HL-60/S4 treated with retinoic acid at 250 ng/mL for 4 days and 3 days (cell line): ENCODE results near the gene TARS3.
"Not testable (repeated sequence)": the region's sequence is repeated elsewhere in the genome, so short reads cannot be mapped to it uniquely, and the experiment has no call there.

Experiments used
- in situ Hi-C: fragments of 300-500 bp; cut with MboI; formaldehyde crosslinking; loops from 2 replicates; pipeline ENCODE4 v1.7.0; 2022; ENCODE audit warnings: low sequenced_read_pairs

TARS3 gene

DNA sequence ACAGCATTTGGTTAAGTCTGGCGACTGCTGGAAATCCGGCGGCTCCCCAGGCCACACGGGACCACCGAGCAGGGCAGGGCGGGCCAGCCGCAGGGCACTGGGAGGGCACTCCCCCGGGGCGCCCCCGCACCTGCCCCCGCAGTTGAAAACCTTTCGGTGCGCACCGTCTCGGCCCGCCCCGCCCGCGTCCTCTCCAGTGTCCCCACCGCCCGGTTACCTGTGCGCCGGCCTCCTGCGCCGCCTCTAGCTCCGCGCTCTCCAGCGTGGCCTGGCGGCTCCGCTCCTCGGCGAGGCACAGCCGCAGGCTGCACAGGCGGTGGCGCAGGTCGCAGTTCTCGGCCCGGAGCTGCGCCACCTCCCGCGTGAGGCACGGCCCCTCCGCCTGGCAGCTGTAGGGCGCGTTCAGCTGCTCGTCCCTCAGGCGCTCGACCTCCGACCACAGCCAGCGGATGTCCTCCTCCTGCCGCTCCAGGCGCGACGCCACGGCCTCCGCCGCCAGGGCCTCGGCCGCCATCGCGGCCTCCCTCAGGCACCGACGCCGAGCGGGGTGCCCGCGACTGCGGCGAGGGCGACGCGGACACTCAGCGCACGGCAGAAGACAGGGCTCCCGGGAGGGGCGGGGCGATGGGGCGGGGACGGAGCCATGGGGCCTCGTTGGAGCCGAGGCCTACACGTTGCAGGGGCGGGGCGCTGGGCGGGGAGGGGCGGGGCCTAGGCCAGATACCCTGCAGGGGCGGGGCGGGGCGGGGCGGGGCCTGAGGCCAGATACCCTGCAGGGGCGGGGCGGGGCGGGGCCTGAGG is at the start of gene TARS3:
TSS of gene TARS3 (minus strand) at position 600 of the 801 bp plus-strand sequence. CDS start at position 514, 86 bp downstream.
- in situ Hi-C loops = no loop called here

DNA sequence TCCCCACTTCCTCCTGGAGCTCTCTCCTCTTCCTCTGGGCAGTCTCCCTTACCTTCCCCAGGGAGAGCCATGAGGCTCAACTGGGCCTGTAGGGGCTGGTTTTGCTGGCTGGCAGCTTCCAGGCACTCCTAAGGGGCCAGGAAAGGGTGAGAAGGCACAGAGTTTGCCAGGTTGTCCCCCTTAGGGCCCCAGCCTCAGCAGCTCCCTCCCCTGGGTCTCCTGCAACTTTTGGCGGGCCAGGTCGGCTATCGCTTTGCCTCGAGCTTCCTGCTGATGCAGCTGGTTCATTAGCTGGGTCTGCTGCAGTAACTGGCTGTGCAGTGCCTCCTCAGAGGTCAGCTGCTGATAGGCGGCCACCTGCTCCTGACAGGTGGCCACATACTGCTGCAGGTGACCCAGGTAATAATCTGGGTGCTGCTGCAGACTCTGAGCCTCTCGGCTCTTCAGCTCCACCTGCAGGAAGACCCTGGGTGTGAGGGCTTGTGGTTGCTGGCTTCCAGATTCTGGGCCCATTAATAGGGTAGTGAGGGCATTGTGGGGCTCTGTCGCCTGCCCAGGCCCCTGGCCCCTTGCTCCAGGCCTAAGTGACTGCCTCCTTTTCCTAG is 49.3 kb upstream of the TARS3 start:
- in situ Hi-C loops = no loop called here

DNA sequence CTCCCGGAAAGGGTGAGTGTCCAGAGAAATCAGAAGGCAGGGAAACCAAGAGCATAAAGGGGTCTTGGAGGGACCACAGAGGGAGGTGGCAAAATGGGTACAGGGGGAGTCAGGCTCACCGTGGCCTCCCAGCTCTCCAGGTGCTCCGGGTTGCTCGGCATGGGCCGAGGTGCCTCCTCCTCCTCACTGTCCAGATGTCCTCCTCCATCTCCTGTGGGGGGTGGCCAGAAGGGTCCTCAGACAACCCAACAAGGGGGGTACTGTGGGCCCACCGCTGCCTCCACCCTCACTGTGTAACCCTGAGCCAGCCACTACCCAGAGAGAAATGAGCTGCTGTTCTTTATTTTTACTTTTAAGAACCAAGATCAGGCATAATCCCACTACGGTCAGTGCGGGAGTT is 48.6 kb upstream of the TARS3 start:
- in situ Hi-C loops = no loop called here

DNA sequence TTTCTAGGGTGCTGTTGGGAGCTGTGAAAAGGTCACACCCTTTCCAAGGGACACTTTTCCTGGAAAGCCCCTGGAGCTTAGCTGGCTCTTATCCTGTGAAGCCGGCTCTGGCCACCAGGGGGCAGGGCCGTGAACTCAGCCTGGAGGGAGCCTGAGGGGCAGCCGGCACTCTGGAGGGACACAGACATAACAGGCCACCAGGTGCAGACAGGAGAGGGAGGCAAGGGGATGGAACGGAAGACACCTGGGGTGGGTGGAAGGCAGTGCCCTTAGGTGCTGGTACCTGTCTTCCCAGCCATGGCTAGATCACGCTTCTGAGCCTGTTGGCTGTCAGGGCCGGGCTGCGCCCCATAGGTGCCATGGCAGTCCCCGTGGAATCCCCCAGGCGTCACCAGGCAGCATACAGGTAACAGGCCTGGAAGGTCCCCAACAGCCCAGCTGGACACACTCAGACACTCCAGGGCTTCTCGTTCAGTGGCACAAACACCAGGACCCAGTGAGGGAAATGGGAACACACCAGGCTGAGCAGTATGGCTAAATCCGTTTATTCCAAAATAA is 42.9 kb upstream of the TARS3 start:
- in situ Hi-C loops = not testable (repeated sequence)

DNA sequence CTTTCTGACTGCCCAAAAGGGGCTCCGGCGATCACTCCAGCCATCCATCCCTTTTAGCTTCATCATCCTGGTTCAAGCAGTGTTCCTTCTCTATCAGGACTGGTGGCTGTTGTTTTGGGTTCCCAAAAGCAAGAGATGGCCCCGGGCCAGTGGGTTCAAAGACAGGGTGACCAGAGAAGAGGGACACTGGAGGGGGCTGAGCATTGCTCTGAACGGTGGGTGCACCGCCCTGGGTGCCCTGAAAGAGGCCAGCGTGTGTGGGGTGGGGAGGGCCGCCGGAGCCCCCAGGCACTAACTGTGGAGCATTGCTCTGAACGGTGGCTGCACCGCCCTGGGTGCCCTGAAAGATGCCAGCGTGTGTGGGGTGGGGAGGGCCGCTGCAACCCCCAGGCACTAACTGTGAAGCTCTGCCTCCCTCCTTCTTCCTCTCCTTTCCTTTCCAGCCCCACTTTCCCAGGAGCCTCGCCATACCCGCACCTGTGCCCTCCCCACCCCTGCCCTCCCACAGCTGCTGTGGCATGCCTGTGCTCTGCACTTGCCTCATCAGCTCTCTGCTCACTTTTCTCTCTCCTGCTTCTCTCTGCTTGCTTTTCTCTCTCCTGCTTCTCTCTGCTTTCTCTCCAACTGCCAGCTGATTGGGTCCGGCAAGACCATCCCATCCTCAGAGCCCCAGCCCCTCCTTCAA is 41.6 kb upstream of the TARS3 start:
- in situ Hi-C loops = no loop called here

DNA sequence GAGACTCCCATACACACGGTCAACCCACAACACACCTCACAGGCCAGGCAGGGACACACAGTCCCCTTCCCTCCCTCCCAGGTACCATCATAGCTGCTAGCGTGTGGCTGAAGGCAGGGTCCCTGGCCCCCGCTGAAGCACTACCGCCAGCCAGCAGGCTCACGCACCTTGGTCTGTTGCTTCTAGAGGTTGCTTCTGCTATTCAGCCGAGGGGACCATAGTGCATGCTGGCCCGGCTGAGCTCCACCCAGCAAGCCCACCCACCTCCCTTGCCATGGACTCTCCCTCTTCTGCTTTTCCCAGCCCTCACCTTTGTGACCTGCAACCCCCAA is 41.0 kb upstream of the TARS3 start:
- in situ Hi-C loops = not testable (repeated sequence)

DNA sequence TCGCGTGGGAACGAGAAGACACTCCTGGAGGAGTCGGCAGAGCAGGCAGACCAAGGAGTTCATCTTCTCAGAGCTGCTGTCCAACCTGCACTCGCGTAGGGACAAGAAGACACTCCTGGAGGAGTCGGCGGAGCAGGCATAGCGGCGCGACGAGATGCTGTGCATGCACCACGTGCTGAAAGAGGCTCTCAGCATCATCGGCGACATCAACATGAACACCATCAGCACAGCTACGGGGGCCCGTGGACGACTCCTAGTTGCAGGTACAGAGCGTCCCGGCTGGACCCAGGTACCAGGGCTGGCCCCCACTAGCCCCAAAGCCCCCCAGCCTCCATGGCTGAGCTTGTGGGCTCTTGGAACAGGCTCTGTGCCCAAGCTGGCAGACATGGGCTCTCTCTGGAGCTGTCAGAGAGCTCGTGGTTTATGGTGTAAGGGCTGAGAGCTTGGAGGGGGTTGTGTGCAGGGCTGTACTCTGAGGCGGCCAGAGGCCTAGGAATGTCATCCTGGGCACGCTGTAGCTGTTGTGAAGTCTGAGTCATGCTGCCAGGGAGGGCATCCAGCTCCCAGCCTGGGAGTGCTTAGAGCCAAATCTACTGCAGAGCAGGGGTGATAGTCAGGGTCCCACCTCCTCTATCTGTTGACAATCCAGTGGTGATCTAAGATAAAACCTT is 40.5 kb upstream of the TARS3 start:
- in situ Hi-C loops = not testable (repeated sequence)

DNA sequence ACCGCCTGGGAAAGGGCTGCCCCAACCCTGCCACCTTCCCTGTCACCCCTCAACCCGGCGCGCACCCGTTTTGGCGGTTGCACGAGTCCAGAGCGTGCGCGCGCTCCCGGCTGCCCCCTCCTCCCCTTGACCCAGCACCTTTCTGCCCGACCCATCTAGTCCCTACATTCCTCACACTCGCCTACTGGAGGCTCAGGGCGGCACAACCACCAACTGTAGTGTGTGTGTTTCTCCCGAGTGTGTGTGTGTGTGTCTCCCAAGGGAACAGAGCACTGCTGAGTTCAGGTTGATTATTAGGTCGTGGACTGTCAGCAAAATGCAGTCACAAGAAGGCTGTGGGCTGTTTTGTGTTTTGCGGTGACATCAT is 22.4 kb upstream of the TARS3 start:
- in situ Hi-C loops = not testable (repeated sequence)

DNA sequence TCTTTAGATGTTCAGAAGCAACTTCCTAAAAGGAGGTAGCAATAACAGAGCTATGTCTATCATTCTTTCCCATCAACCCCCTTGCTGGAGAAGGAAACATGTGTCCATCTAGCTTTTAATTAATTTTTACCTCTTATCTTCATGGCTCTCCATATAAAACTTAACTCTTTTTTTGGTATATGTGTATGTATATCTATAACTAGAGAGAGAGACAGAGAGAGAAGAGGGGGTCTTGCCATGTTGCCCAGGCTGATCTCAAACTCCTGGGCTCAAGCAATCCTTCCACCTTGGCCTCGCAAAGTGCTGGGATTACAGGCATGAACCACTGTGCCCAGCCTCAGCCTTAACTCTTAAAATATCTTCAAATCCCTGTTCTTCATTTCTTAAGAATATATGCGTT is 10.6 kb upstream of the TARS3 start:
- in situ Hi-C loops = not testable (repeated sequence)

DNA sequence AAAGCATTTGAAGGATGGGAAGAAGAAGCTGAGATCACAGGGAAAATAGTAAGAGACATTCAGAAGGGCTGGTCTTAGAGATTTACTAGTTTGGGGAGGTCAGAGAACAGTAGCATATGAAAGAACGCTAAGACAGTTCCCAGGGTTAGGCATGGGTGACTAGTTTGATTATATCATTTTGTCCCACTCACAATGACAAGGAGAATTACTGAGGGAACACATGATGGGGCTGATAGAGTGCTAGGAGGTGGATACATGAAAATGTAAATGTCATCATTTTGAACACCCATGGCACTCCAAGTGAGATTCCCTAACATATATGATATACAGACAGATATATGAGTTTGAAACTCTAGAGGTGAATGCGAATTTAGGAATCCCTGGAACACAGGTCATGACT is 9.3 kb upstream of the TARS3 start:
- in situ Hi-C loops = no loop called here

DNA sequence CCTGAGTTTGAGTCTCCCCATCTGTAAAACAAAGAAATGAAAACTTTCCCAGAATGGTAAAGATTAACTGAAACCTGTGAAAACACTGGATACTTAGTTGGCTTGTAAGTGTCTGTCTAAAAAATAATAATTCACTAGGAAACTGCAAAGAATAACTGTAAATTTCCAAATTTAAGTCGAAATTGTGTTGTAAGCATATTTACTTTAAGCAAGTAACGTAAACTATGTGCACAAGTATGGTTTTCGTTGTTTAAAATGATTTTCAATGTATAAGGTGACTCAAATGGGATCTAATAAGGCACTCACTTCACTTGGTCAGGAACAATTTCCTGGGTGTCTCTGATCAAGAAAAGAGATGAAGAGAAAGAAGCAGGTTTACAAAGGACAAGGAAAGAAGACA is 8.5 kb upstream of the TARS3 start:
- in situ Hi-C loops = no loop called here

DNA sequence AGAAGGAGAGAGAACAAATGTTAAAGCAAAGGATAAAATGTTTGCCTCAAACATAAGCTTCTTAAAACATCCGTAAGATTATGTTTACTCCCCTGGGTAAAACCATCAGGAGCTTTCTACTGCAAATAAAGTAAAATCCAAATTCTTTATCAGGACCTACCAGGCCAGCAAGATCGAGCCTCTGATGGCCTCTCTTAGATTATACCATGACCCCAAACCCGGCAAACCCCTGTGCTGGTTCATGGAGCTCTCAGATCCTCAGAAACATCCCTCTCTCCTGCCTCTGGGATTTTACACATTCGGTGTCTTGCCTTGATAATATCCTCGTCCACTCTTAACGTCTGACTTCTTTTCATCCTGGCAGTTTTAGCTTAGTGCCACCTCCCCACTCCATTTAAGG is 7.5 kb upstream of the TARS3 start:
- in situ Hi-C loops = no loop called here

DNA sequence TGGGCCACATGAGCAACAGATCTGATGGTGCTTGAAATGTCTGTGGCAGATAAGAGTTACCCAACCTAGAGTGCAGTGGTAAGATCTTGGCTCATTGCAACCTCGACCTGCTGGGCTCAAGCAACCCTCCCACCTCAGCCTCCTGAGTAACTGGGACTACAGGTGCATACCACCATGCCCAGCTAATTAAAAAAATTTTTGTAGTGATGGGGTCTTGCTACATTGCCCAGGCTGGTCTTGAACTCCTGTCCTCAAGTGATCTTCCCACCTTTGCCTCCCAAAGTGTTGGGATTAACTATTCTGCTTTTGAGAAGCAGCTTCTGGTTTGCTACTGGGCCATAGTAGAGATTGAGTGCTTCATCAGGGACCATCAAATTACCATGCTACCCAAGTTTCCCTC is 2.9 kb upstream of the TARS3 start:
- in situ Hi-C loops = no loop called here

DNA sequence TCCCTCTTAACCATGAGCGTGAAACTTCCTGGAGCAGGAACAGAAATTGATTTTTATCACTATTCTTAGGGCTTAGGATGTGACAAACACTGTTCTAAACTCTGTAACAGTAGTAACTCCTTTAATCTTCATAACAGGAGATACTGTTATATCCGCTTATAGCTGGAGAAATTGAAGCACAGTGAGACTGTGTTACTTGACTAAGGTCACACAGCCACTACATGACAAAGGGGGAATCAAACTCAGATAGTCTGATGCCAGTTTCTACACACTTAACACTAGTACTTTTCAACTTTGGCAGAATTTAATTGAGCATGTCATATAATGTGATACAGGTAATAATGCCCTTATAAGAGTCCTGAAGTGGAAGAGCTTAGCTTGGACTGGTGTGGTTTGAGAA is 800 bp upstream of the TARS3 start:
- in situ Hi-C loops = no loop called here

DNA sequence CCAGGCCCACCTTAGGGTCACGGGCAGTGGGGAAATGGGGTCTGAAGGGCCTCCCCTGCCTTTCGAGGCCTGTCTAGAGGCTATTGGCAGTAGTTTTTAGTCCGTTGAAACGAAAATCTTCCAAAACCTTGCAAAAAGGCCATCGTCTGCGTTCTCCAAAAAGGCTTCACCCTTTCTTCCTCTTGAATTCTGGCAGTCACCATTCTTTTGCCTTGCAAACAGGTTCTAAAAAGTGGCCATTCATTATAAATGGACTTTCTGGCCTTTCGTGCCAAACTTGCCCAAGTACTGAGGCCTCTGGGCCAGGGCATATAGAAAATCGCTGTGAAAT is 367 bp upstream of the TARS3 start:
- in situ Hi-C loops = no loop called here

DNA sequence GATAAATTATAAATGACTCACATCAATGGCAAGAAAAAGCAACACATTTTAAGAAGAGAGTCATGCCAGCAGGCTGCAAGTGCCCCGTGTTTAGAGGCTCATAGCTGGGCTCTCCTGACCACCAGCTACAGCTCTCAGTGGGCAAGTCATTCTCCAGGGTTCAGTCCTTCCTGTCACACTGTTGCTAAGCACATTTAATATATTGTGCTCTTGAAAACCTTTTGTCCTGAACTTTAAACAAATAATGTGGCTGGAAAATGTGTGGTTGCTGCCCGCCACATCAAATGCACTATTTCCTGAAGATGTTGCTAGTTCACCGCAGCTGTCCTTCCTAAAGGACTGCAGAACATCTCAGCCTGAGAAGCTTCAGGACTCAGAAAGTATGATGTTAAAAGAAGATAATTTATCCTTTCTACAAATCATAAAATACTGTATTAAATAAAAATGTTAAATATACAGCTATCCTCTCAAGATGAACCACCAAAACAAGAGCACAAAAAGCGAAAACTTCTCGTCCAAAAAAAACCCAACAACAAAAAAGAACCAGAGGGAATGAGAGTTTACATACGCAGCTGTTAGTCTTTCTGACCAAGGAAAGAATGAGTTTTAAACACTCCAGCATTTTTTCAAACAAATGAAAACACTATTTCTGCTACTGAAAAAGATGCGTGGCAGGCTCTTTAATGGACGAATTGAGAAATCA is 951 bp downstream of the TARS3 start:
- in situ Hi-C loops = no loop called here

DNA sequence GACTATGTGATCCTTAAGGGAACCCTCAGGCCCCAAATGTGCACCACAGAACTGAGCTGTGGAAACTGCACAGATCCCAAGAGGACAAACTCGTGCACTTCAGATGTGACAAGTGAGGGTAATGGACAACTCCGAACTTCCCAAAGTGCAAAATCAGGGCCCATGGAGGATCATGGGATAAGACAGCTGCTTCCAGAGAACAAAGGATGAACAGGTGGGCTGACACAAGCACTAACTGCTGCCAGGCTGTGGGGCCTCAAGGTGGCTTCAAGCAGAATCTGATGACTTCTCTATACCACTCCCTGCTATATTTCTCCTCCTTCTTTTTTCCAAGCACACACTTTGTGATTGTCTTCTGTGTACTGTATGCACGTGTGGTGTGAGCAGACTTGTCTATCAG is 5.4 kb downstream of the TARS3 start:
- in situ Hi-C loops = no loop called here

DNA sequence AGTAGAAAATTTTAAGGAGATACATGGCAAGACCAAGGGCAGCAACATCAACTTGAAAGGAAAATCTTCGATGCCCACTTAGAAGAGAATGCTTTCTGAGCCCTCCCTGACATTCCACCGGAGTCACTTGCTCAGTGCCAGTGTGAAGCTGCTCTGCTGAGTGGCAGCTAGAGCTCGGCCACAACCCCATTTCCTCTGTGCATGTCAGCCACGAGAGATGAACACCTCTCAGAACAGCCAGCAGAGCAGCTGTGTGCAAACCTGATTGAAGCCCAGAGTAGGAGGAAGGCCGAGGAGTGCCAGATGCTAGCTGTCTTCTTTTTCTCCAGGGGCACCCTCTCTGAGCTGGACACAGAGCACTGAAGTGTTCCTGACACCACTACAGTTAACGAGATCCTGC is 12.2 kb downstream of the TARS3 start:
- in situ Hi-C loops = no loop called here

DNA sequence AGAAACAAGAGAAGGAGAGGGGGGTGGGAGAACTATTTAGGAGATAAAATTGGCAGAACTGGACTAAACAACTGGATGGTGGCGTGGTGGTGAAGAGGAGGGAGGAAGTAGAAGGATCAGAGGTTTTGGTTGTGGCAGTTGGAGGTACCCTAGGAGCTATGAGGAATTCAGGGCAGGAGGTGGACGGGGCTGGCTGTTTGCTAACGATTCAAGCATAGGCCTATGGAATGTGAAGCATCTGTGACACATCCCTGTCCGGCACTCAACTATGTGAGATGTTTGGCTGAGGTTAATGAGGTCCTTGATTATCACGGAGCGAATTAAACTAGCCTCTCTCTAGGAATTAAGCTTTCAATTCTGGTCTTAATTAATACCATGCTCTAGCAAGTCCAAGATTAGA is 13.5 kb downstream of the TARS3 start:
- in situ Hi-C loops = no loop called here

DNA sequence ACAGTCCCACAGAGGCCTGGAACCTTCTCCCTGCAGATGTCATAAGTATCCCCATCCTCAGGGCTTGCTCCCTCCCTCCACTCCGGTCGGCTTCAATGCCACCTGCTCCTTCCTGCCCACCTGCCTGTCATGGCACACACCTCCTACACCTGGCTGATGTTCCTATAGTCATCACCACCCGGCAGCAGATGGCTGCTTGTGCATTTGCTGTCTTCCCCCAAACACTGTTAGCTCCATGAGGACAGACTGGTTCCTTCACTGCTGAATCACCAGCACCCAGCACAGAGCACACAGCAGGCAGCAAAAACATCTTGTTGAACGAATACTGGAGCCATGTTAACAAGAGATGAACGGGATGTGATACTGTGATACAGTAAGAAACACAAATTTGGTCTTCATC is 14.8 kb downstream of the TARS3 start:
- in situ Hi-C loops = no loop called here

DNA sequence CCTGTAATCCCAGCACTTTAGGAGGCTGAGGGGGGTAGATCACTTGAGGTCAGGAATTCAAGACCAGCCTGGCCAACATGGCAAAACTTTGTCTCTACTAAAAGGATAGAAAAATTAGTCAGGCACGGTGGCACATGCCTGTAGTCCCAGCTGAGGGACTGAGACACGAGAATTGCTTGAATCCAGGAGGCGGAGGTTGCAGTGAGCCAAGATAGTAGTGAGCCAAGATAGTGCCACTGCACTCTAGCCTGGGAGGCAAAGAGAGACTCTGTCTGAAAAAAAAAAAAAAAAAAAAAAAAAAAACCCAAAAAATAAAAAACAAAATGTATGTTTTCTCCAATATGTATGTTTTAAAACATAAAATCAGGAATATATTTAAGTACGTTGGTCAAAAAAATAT is 16.3 kb downstream of the TARS3 start:
- in situ Hi-C loops = no loop called here
